ENCODE data around the gene GALNT3. TPM values are rescaled to one million over a fixed set of nuclear protein-coding genes. Genes with fewer than 3 reads are reported as not detected.

Gene GALNT3
- total RNA-seq (ENCODE audit: low replicate concordance) = 28.8 and 62.1 TPM in 2 replicates
- long read RNA-seq, transcript GALNT3-201 (11 exons, 3,868 nt) = major isoform, 212 of 280 reads
- long read RNA-seq, partial matches to known transcripts = 46 of 280 reads
- long read RNA-seq, other reads (novel, unspliced or antisense) = 22 of 280 reads

- Mint-ChIP-seq H3K4me3 (peak within 1 kb of the TSS; percentile 100), H3K36me3 (peaks cover 3% of the 10 kb centered on the region), H3K27ac (peak within 1 kb of the TSS; percentile 99), H3K9me3 (no peaks in the 10 kb centered on the region), H3K4me1 (ENCODE audit: unreplicated experiment) (peaks cover 4% of the 10 kb centered on the region), H3K27me3 (peaks cover 47% of the 10 kb centered on the region)
- DNase-seq (ENCODE audit: extremely low spot score, unreplicated experiment) = peak; percentile 80
- TF ChIP-seq CTCF (conservative IDR thresholded peaks at IDR 0.05) = no peak
Observed at GRCh38 chr2:165793779-165794535, at the start of gene GALNT3. Gene GALNT3 (minus strand): TSS chr2:165794247. CDS start chr2:165770700, 23,547 bp downstream.

GRCh38 chr2:165843351-165843750 is 49.3 kb upstream of the GALNT3 start:
- H3K27ac Mint-ChIP-seq = no peak overlapping the region
- DNase-seq (ENCODE audit: extremely low spot score, unreplicated experiment) = no peak
- no peaks in the 10 kb centered on the region for H3K9me3 Mint-ChIP-seq
- no peak for TF ChIP-seq CTCF (conservative IDR thresholded peaks at IDR 0.05)
- H3K4me1 Mint-ChIP-seq (ENCODE audit: unreplicated experiment) = no peaks in the 10 kb centered on the region
- no peaks in the 10 kb centered on the region for H3K27me3 Mint-ChIP-seq
- no peaks in the 10 kb centered on the region for H3K36me3 Mint-ChIP-seq
- no peak overlapping the region for H3K4me3 Mint-ChIP-seq

- Mint-ChIP-seq H3K9me3 (no peaks in the 10 kb centered on the region), H3K36me3 (no peaks in the 10 kb centered on the region), H3K27ac (no peak overlapping the region), H3K4me3 (no peak overlapping the region), H3K4me1 (ENCODE audit: unreplicated experiment) (no peaks in the 10 kb centered on the region), H3K27me3 (no peaks in the 10 kb centered on the region)
- no peak for TF ChIP-seq CTCF (conservative IDR thresholded peaks at IDR 0.05)
- DNase-seq (ENCODE audit: extremely low spot score, unreplicated experiment) = no peak
Observed at GRCh38 chr2:165840333-165840958, 46.4 kb upstream of the GALNT3 start.

- Mint-ChIP-seq H3K36me3 (no peaks in the 10 kb centered on the region), H3K27ac (no peak overlapping the region), H3K27me3 (no peaks in the 10 kb centered on the region), H3K4me1 (ENCODE audit: unreplicated experiment) (no peaks in the 10 kb centered on the region), H3K9me3 (no peaks in the 10 kb centered on the region), H3K4me3 (no peak overlapping the region)
- TF ChIP-seq CTCF (conservative IDR thresholded peaks at IDR 0.05) = no peak
- DNase-seq (ENCODE audit: extremely low spot score, unreplicated experiment) = no peak
Observed at GRCh38 chr2:165839610-165840009, 45.6 kb upstream of the GALNT3 start.

GRCh38 chr2:165837122-165837521 is 43.1 kb upstream of the GALNT3 start:
- no peaks in the 10 kb centered on the region for H3K27me3 Mint-ChIP-seq
- no peak for DNase-seq (ENCODE audit: extremely low spot score, unreplicated experiment)
- H3K4me3 Mint-ChIP-seq = no peak overlapping the region
- H3K9me3 Mint-ChIP-seq = no peaks in the 10 kb centered on the region
- H3K27ac Mint-ChIP-seq = no peak overlapping the region
- no peak for TF ChIP-seq CTCF (conservative IDR thresholded peaks at IDR 0.05)
- H3K4me1 Mint-ChIP-seq (ENCODE audit: unreplicated experiment) = no peaks in the 10 kb centered on the region
- H3K36me3 Mint-ChIP-seq = no peaks in the 10 kb centered on the region
